IMR-90 (cell line): Measurements from ENCODE around the gene ECT2. TPM values are rescaled to one million over a fixed set of nuclear protein-coding genes. Genes with fewer than 3 reads are reported as not detected.

ENCODE experiments used
- ATAC-seq: fragments of 200-7000 bp; cut with Tn5 transposase; 2 replicates; pipeline ENCODE4 v1.9.1; 2020; ENCODE audit warnings: low read depth, mild to moderate bottlenecking, moderate library complexity
- BruUV-seq: library from RNA; stranded (reverse); fragments of 400-500 nt; replicated peaks from 2 replicates; lab custom pipeline; 2021; lab: Mats Ljungman, UMichigan
- CTCF ChIA-PET: fragments of 300-600 bp; formaldehyde crosslinking; extraction: SDS; loops from one replicate; lab custom pipeline; 2021; ENCODE audit warnings: antibody characterized with exemption; lab: Yijun Ruan, JAX
- POLR2A ChIA-PET: fragments of 300-600 bp; sonication (Branson Sonifier 250); formaldehyde crosslinking; loops from one replicate; lab custom pipeline; 2022; ENCODE audit warnings: antibody characterized with exemption; ENCODE audit not compliant: unreplicated experiment; lab: Charles Lee
- DNase-seq: peaks from one replicate; pipeline ENCODE4 v3.0.0; 2013
- H2AFZ ChIP-seq: replicated peaks from 2 replicates; pipeline ENCODE3; 2013; ENCODE audit warnings: low read length, mild to moderate bottlenecking; ENCODE audit not compliant: poor library complexity
- H2AK5ac ChIP-seq: 2 replicates; pipeline ENCODE4 v1.6.1; 2013; ENCODE audit warnings: low read depth, low read length, inconsistent platforms
- H2AK9ac ChIP-seq: replicated peaks from 2 replicates; pipeline ENCODE3; 2013; ENCODE audit warnings: mild to moderate bottlenecking, low read depth, low read length, moderate library complexity; ENCODE audit not compliant: poor library complexity
- H2BK120ac ChIP-seq: 2 replicates; pipeline ENCODE4 v1.6.1; 2013; ENCODE audit warnings: low read depth, low read length, inconsistent platforms
- H2BK15ac ChIP-seq: 3 replicates; pipeline ENCODE4 v1.6.1; 2013; ENCODE audit warnings: low read depth, low read length, inconsistent platforms
- H2BK20ac ChIP-seq: 2 replicates; pipeline ENCODE4 v1.6.1; 2013; ENCODE audit warnings: low read depth, mild to moderate bottlenecking, inconsistent platforms, low read length, moderate library complexity
- H2BK5ac ChIP-seq: 2 replicates; pipeline ENCODE4 v1.6.1; 2013; ENCODE audit warnings: mild to moderate bottlenecking, low read depth, low read length, inconsistent platforms; ENCODE audit not compliant: poor library complexity, severe bottlenecking
- H3K14ac ChIP-seq: replicated peaks from 2 replicates; pipeline ENCODE4 v1.6.1; 2013; ENCODE audit warnings: low read depth, low read length, inconsistent platforms
- H3K18ac ChIP-seq: 2 replicates; pipeline ENCODE4 v1.6.1; 2013; ENCODE audit warnings: low read depth, low read length, control low read depth
- H3K23ac ChIP-seq: 2 replicates; pipeline ENCODE4 v1.6.1; 2013; ENCODE audit warnings: low read depth, low read length, inconsistent platforms
- H3K27ac ChIP-seq: 2 replicates; pipeline ENCODE4 v1.5.1; 2013; ENCODE audit warnings: mild to moderate bottlenecking, control low read depth, low read length; ENCODE audit not compliant: insufficient read depth
- H3K27me3 ChIP-seq: 2 replicates; pipeline ENCODE4 v1.6.1; 2013; ENCODE audit warnings: low read length; ENCODE audit not compliant: control insufficient read depth, insufficient read depth
- H3K36me3 ChIP-seq: 2 replicates; pipeline ENCODE4 v1.6.1; 2013; ENCODE audit warnings: low read length, mixed read lengths; ENCODE audit not compliant: control insufficient read depth, insufficient read depth
- H3K4ac ChIP-seq: 2 replicates; pipeline ENCODE4 v1.6.1; 2013; ENCODE audit warnings: low read depth, low read length, inconsistent platforms
- H3K4me1 ChIP-seq: 2 replicates; pipeline ENCODE4 v1.6.1; 2013; ENCODE audit warnings: low read length, mixed read lengths; ENCODE audit not compliant: control insufficient read depth, insufficient read depth
- H3K4me2 ChIP-seq: 2 replicates; pipeline ENCODE4 v1.6.1; 2013; ENCODE audit warnings: low read depth, mild to moderate bottlenecking, control low read depth, low read length, moderate library complexity
- H3K4me3 ChIP-seq: 2 replicates; pipeline ENCODE4 v1.5.1; 2013; ENCODE audit warnings: low read depth, mild to moderate bottlenecking, control low read depth, low read length, moderate library complexity; ENCODE audit not compliant: insufficient read depth
- H3K56ac ChIP-seq: 2 replicates; pipeline ENCODE4 v1.6.1; 2013; ENCODE audit warnings: low read length, inconsistent platforms; ENCODE audit not compliant: insufficient read depth; ENCODE audit errors: extremely low read depth
- H3K79me1 ChIP-seq, 2 experiments: 2 replicates each; pipeline ENCODE4 v1.6.1; 2013; ENCODE audit warnings: low read length in 2 of 2, inconsistent platforms in 1 of 2, low read depth in 1 of 2
- H3K9ac ChIP-seq: 2 replicates; pipeline ENCODE4 v1.6.1; 2013; ENCODE audit warnings: low read depth, low read length, control low read depth
- H3K9me1 ChIP-seq: 2 replicates; pipeline ENCODE4 v1.6.1; 2013; ENCODE audit warnings: low read length, inconsistent platforms; ENCODE audit not compliant: insufficient read depth
- H3K9me3 ChIP-seq: 2 replicates; pipeline ENCODE4 v1.6.1; 2013; ENCODE audit warnings: low read length; ENCODE audit not compliant: control insufficient read depth, insufficient read depth
- H4K20me1 ChIP-seq: 2 replicates; pipeline ENCODE4 v1.6.1; 2013; ENCODE audit warnings: low read length, inconsistent platforms; ENCODE audit not compliant: insufficient read depth
- H4K5ac ChIP-seq: 2 replicates; pipeline ENCODE4 v1.6.1; 2013; ENCODE audit warnings: mild to moderate bottlenecking, low read depth, low read length, control low read depth
- H4K8ac ChIP-seq, 2 experiments: 2 replicates each; pipeline ENCODE4 v1.6.1; 2013; ENCODE audit warnings: low read depth in 2 of 2, low read length in 2 of 2, control low read depth in 1 of 2, inconsistent platforms in 1 of 2
- H4K91ac ChIP-seq: 2 replicates; pipeline ENCODE4 v1.6.1; 2013; ENCODE audit warnings: low read depth, low read length, inconsistent platforms; ENCODE audit not compliant: insufficient read depth
- BHLHE40 ChIP-seq: fragments of 150-350 bp; IDR thresholded peaks from 2 replicates; pipeline ENCODE4 v1.6.1; 2016; ENCODE audit warnings: mild to moderate bottlenecking, low read depth, low read length
- FOS ChIP-seq: fragments of 150-350 bp; IDR thresholded peaks from 2 replicates; pipeline ENCODE4 v1.6.1; 2016; ENCODE audit warnings: low read depth, low read length
- MXI1 ChIP-seq: IDR thresholded peaks from 2 replicates; pipeline ENCODE4 v1.6.1; 2012; ENCODE audit warnings: low read depth, mild to moderate bottlenecking, low read length, moderate library complexity, borderline replicate concordance
- SMC3 ChIP-seq: fragments of 150-350 bp; IDR thresholded peaks from 2 replicates; pipeline ENCODE4 v1.6.1; 2016; ENCODE audit warnings: low read depth, mild to moderate bottlenecking, antibody characterized with exemption, low read length, moderate library complexity
- WGBS, 2 experiments: methylation state at CpG; one replicate each; pipeline versions ENCODE4 v1.1.5 to v1.1.7; 2013; ENCODE audit warnings: missing lambda C conversion rate in 2 of 2; ENCODE audit not compliant: insufficient read length in 1 of 2; ENCODE audit errors: extremely low coverage in 2 of 2; 5-methylcytosine and 5-hydroxymethylcytosine counted together
- dilution Hi-C: fragments of 300-500 bp; cut with HindIII; formaldehyde crosslinking; loops from one replicate; pipeline ENCODE4 v1.14.3; 2018; ENCODE audit warnings: low sequenced_read_pairs; ENCODE audit not compliant: unreplicated experiment
- in situ Hi-C: fragments of 300-500 bp; cut with MboI; formaldehyde crosslinking; loops from 3 replicates; pipeline ENCODE4 v1.14.3; 2019; ENCODE audit warnings: low sequenced_read_pairs, inconsistent platforms, mixed read lengths
- intact Hi-C: fragments of 100-400 bp; cut with micrococcal nuclease; formaldehyde crosslinking; loops from 2 replicates; pipeline ENCODE4 v1.10.0; 2022
- polyA plus RNA-seq, 3 experiments: library from polyadenylated mRNA; depleted of rRNA; stranded (reverse); fragments of >200 nt; gene quantifications; 2 replicates each; pipeline ENCODE4 v1.2.3, GENCODE V29; 2012; ENCODE audit warnings: low replicate concordance in 1 of 3
- total RNA-seq: library from RNA; depleted of rRNA; stranded (reverse); fragments of >200 nt; gene quantifications from 2 replicates; pipeline ENCODE4 v1.2.3, GENCODE V29; 2012

Gene ECT2
- total and polyA plus RNA-seq, 2 of the 4 experiments (the other 2 are of a cell fraction), result 18.1 to 37.8 TPM

GRCh38 chr3:172777901-172778300, 27.4 kb downstream of the ECT2 start:
- H3K14ac ChIP-seq, result no peak overlapping the region
- H2AK9ac ChIP-seq, result no peak overlapping the region
- CTCF ChIA-PET, result no interaction called here
- H3K4me2 ChIP-seq, result no peak overlapping the region
- ATAC-seq, result peak; percentile 27
- H2AK5ac ChIP-seq, result no peak overlapping the region
- H3K9me1 ChIP-seq, result peaks cover 2% of the 10 kb centered on the region; the same call in 1 of the 2 replicates
- POLR2A ChIA-PET, result no interaction called here
- H3K9ac ChIP-seq, result no peak overlapping the region
- H2BK120ac ChIP-seq, result no peak overlapping the region
- TF ChIP-seq BHLHE40 (no peak), FOS (no peak), SMC3 (no peak), MXI1 (no peak)
- H3K36me3 ChIP-seq, result peaks cover 2% of the 10 kb centered on the region; the same call in 1 of the 2 replicates
- no peak overlapping the region for H4K91ac ChIP-seq
- H4K8ac ChIP-seq, result no peak overlapping the region
- H2BK15ac ChIP-seq, result no peak overlapping the region
- in situ Hi-C loops (no loop called here), intact Hi-C loops (no loop called here), dilution Hi-C loops (no loop called here)
- H3K4ac ChIP-seq, result no peak overlapping the region
- H2BK5ac ChIP-seq, result peak overlapping the region; percentile 12
- H3K56ac ChIP-seq, result no peak overlapping the region
- peaks cover 16 to 31% of the 10 kb centered on the region in 2 experiments; a peak in 3 of 4 replicates for H3K79me1 ChIP-seq
- WGBS, 2 experiments, result no CpG with 5 or more reads among the region's 3 CpGs
- BruUV-seq, result no TSS peak
- no peaks in the 10 kb centered on the region for H3K9me3 ChIP-seq
- H3K18ac ChIP-seq, result no peak overlapping the region
- H4K5ac ChIP-seq, result peak overlapping the region; percentile 10; the same call in 1 of the 2 replicates
- H2AFZ ChIP-seq, result no peak overlapping the region
- no peak overlapping the region for H3K4me3 ChIP-seq
- no peaks in the 10 kb centered on the region for H3K27me3 ChIP-seq
- peak overlapping the region; percentile 77; the same call in 1 of the 2 replicates for H3K27ac ChIP-seq
- peak overlapping the region; percentile 73 for H2BK20ac ChIP-seq
- H3K23ac ChIP-seq, result 0 out of 2 replicates have a peak overlapping the region, but pooled peaks have one; percentile 35
- no peak for DNase-seq
- no peaks in the 10 kb centered on the region for H4K20me1 ChIP-seq
- H3K4me1 ChIP-seq, result peaks cover 8% of the 10 kb centered on the region
